PC-3 (cell line): Measurements from ENCODE around the gene PPP6R2. TPM values are rescaled to one million over a fixed set of nuclear protein-coding genes. Genes with fewer than 3 reads are reported as not detected.

Experiments used
- ATAC-seq: fragments of 200-7000 bp; cut with Tn5 transposase; 2 replicates; pipeline ENCODE4 v1.9.1; 2020; ENCODE audit warnings: mild to moderate bottlenecking, moderate library complexity
- BruUV-seq: library from RNA; stranded (reverse); fragments of 400-500 nt; replicated peaks from 2 replicates; lab custom pipeline; 2021; lab: Mats Ljungman, UMichigan
- CTCF ChIA-PET: fragments of 300-600 bp; sonication (Branson Sonifier 250); formaldehyde crosslinking; loops from one replicate; lab custom pipeline; 2022; ENCODE audit warnings: antibody characterized with exemption; lab: Charles Lee
- POLR2A ChIA-PET: fragments of 300-600 bp; sonication (Branson Sonifier 250); formaldehyde crosslinking; loops from one replicate; lab custom pipeline; 2022; ENCODE audit warnings: antibody characterized with exemption; ENCODE audit not compliant: unreplicated experiment; lab: Charles Lee
- DNase-seq: peaks from one replicate; pipeline ENCODE4 v3.0.0-alpha.2; 2015
- H2AFZ ChIP-seq: fragments of 300-600 bp; sonication (generic); 2 replicates; pipeline ENCODE4 v1.6.0; 2016; ENCODE audit warnings: antibody characterized with exemption, low read length
- H3F3A ChIP-seq: fragments of 300-600 bp; sonication (generic); one replicate; pipeline ENCODE4 v1.6.0; 2017; ENCODE audit warnings: antibody characterized with exemption, low read length, control low read depth, mild to moderate bottlenecking; ENCODE audit not compliant: unreplicated experiment
- H3K27ac ChIP-seq: fragments of 300-600 bp; sonication (generic); 2 replicates; pipeline ENCODE4 v1.5.1; 2016; ENCODE audit warnings: mild to moderate bottlenecking, low read length
- H3K27me3 ChIP-seq: fragments of 300-600 bp; sonication (generic); 2 replicates; pipeline ENCODE4 v1.6.1; 2016; ENCODE audit warnings: low read length, mixed read lengths
- H3K36me3 ChIP-seq: fragments of 300-600 bp; sonication (generic); 2 replicates; pipeline ENCODE4 v1.6.1; 2016; ENCODE audit warnings: low read depth, mixed run types, low read length, mixed read lengths
- H3K4me1 ChIP-seq: fragments of 300-600 bp; sonication (generic); 2 replicates; pipeline ENCODE4 v1.5.1; 2016; ENCODE audit warnings: low read length; ENCODE audit not compliant: insufficient read depth
- H3K4me2 ChIP-seq: fragments of 300-600 bp; sonication (generic); 2 replicates; pipeline ENCODE4 v1.6.0; 2016; ENCODE audit warnings: low read length
- H3K4me3 ChIP-seq: fragments of 300-600 bp; sonication (generic); 2 replicates; pipeline ENCODE4 v1.5.1; 2016; ENCODE audit warnings: mild to moderate bottlenecking, low read length, mixed read lengths
- H3K79me2 ChIP-seq: fragments of 300-600 bp; sonication (generic); 2 replicates; pipeline ENCODE4 v1.6.1; 2017; ENCODE audit warnings: low read length, mixed read lengths
- H3K9ac ChIP-seq: fragments of 300-600 bp; sonication (generic); 2 replicates; pipeline ENCODE4 v1.6.0; 2016; ENCODE audit warnings: mild to moderate bottlenecking, low read length
- H3K9me2 ChIP-seq: fragments of 300-600 bp; sonication (generic); replicated peaks from 2 replicates; pipeline ENCODE4 v1.6.1; 2016; ENCODE audit warnings: mixed run types, low read length, mixed read lengths
- H3K9me3 ChIP-seq: fragments of 300-600 bp; sonication (generic); 2 replicates; pipeline ENCODE4 v1.6.1; 2016; ENCODE audit warnings: low read length, mixed read lengths
- H4K20me1 ChIP-seq: fragments of 300-600 bp; sonication (generic); 2 replicates; pipeline ENCODE4 v1.6.1; 2016; ENCODE audit warnings: low read length, mixed read lengths
- CTCF ChIP-seq: fragments of 300-600 bp; sonication (generic); conservative IDR thresholded peaks from 2 replicates; pipeline ENCODE4 v1.5.1; 2017; ENCODE audit warnings: antibody characterized with exemption, low read depth, mild to moderate bottlenecking, low read length
- EZH2 ChIP-seq: fragments of 300-600 bp; sonication (generic); IDR thresholded peaks from one replicate; pipeline ENCODE4 v1.6.1; 2017; ENCODE audit warnings: antibody characterized with exemption, mild to moderate bottlenecking, low read length; ENCODE audit not compliant: unreplicated experiment
- EZH2phosphoT487 ChIP-seq: fragments of 300-600 bp; sonication (generic); IDR thresholded peaks from 2 replicates; pipeline ENCODE4 v1.6.1; 2018; ENCODE audit warnings: mild to moderate bottlenecking, antibody characterized with exemption, low read length, borderline replicate concordance
- intact Hi-C: fragments of 100-400 bp; cut with micrococcal nuclease; formaldehyde crosslinking; loops from 2 replicates; pipeline ENCODE4 v1.9.0; 2023
- total RNA-seq: library from RNA; depleted of rRNA; stranded (reverse); fragments of >200 nt; gene quantifications from 2 replicates; pipeline ENCODE4 v1.2.3, GENCODE V29; 2014

The PPP6R2 gene
- total RNA-seq, 1 experiment from 2014 or later: 46.2 TPM

- H3K4me2 ChIP-seq: no peak overlapping the region
- H4K20me1 ChIP-seq: no peaks in the 10 kb centered on the region
- no peaks in the 10 kb centered on the region for H3K9me2 ChIP-seq
- no peak for DNase-seq
- ChIA-PET POLR2A (no interaction called here), CTCF (no interaction called here)
- peaks cover 4% of the 10 kb centered on the region; the same call in 1 of the 2 replicates for H3K4me1 ChIP-seq
- no peaks in the 10 kb centered on the region for H3K9me3 ChIP-seq
- no peak overlapping the region for H3K4me3 ChIP-seq
- no peaks in the 10 kb centered on the region for H3F3A ChIP-seq
- H3K27me3 ChIP-seq: no peaks in the 10 kb centered on the region
- no peak for ATAC-seq
- no peak overlapping the region for H3K9ac ChIP-seq
- H3K79me2 ChIP-seq: no peaks in the 10 kb centered on the region
- no peak overlapping the region for H2AFZ ChIP-seq
- no TSS peak for BruUV-seq
- intact Hi-C loops: no loop called here
- no peak overlapping the region for H3K27ac ChIP-seq
- no peak for TF ChIP-seq EZH2phosphoT487
- no peak for TF ChIP-seq CTCF
- TF ChIP-seq EZH2: no peak
- no peaks in the 10 kb centered on the region for H3K36me3 ChIP-seq
Measured at GRCh38 chr22:50479721-50480120, 136.6 kb downstream of the PPP6R2 start.

GRCh38 chr22:50481045-50481439 is 137.9 kb downstream of the PPP6R2 start:
- no peak overlapping the region for H3K9ac ChIP-seq
- BruUV-seq: no TSS peak
- H3K79me2 ChIP-seq: no peaks in the 10 kb centered on the region
- no peaks in the 10 kb centered on the region for H3K36me3 ChIP-seq
- peak overlapping the region; percentile 75; the same call in 1 of the 2 replicates for H2AFZ ChIP-seq
- H3F3A ChIP-seq: no peaks in the 10 kb centered on the region
- TF ChIP-seq EZH2phosphoT487 (no peak), CTCF (no peak), EZH2 (no peak)
- no peak for DNase-seq
- no peak for ATAC-seq
- ChIA-PET CTCF (no interaction called here), POLR2A (interaction anchor here (0.6 kb wide), 1 partner anchor 91 kb away, joined by 4 read pairs; no protein-coding TSS in a partner anchor)
- no peaks in the 10 kb centered on the region for H4K20me1 ChIP-seq
- H3K4me2 ChIP-seq: peak overlapping the region; percentile 67; the same call in 1 of the 2 replicates
- H3K4me1 ChIP-seq: no peaks in the 10 kb centered on the region
- H3K9me2 ChIP-seq: no peaks in the 10 kb centered on the region
- H3K27me3 ChIP-seq: no peaks in the 10 kb centered on the region
- intact Hi-C loops: no loop called here
- no peak overlapping the region; the same call in 1 of the 2 replicates for H3K4me3 ChIP-seq
- no peaks in the 10 kb centered on the region for H3K9me3 ChIP-seq
- no peak overlapping the region for H3K27ac ChIP-seq

GRCh38 chr22:50481440-50482106 is 138.4 kb downstream of the PPP6R2 start, which contains the start of gene ADM2:
Gene ADM2 (plus strand): TSS chr22:50481543. CDS start chr22:50481848, 305 bp downstream.
- Histone ChIP-seq H3K4me2 (peak within 1 kb of the TSS; percentile 67), H3K4me3 (peak within 1 kb of the TSS; percentile 59), H3K9ac (no peak within 1 kb of the TSS), H3K27ac (no peak within 1 kb of the TSS), H4K20me1 (no peaks in the 10 kb centered on the region), H3K9me2 (no peaks in the 10 kb centered on the region), H3K9me3 (no peaks in the 10 kb centered on the region), H2AFZ (peak within 1 kb of the TSS; percentile 75; the same call in 1 of the 2 replicates), H3F3A (no peaks in the 10 kb centered on the region), H3K36me3 (no peaks in the 10 kb centered on the region), H3K4me1 (no peaks in the 10 kb centered on the region), H3K27me3 (no peaks in the 10 kb centered on the region), H3K79me2 (no peaks in the 10 kb centered on the region)
- BruUV-seq: no TSS peak
- POLR2A ChIA-PET: interaction anchor here (0.6 kb wide), 1 partner anchor 92 kb away, joined by 4 read pairs; no protein-coding TSS in a partner anchor
- TF ChIP-seq CTCF: no peak
- no peak for TF ChIP-seq EZH2
- TF ChIP-seq EZH2phosphoT487: no peak
- CTCF ChIA-PET: no interaction called here
- DNase-seq (no peak), ATAC-seq (peak; percentile 54)
- intact Hi-C loops: no loop called here
